ENCODE data around the gene PREP. TPM values are rescaled to one million over a fixed set of nuclear protein-coding genes. Genes with fewer than 3 reads are reported as not detected.
A peak's percentile ranks its signal among the peaks of the same experiment; 100 is the strongest.

PREP gene
- total and polyA plus RNA-seq, 2 of the 8 experiments (the other 6 are each of a cell fraction or from before 2014, with no cell fraction given) = 26.8 to 70.0 TPM

DNA sequence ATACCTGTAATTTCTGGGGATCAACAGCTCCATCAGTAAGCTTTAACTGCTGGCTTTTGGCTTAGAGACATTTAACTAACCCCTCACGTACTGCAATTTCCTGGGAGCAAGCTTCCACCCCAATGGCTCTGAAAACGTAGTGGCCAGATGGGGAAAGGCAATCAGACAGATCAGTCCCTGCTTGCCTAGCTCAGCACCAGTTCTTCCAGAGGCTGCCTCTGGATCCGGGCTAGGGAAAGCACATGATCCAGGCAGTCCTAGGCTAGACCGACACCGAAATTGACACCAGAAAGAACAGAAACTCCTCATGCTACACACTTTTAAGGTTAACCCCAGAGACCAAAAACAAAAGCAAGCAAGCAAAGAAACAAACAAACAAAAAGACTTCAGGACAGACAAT lies 13.3 kb downstream of the PREP start:
- ChIA-PET POLR2A (ENCODE audit: partially characterized antibody) (interaction anchor here (0.9 to 1.9 kb wide), 2 partner anchors 9 to 13 kb away, joined by 3 to 7 read pairs; partner anchors contain the start of gene PREP), CTCF (ENCODE audit: partially characterized antibody) (interaction anchor here (0.9 to 2.0 kb wide), 7 partner anchors 9 to 302 kb away, joined by 3 to 8 read pairs (median 5); partner anchors contain the start of gene PREP)
- Histone ChIP-seq H3K4me2 (ENCODE audit: insufficient read depth in 1 of 2, low read depth in 2 of 2, low read length in 2 of 2) (no peak overlapping the region), H2BK20ac (ENCODE audit: low read length) (no peak overlapping the region), H3K14ac (ENCODE audit: insufficient read length) (no peak overlapping the region), H3K23me2 (ENCODE audit: low read depth, low read length) (no peaks in the 10 kb centered on the region), H3K18ac (ENCODE audit: extremely low read depth, low read length) (no peak overlapping the region), H3K79me2 (ENCODE audit: control insufficient read depth in 1 of 2, insufficient read depth in 2 of 2, low read length in 2 of 2) (peaks cover 0 to 9% of the 10 kb centered on the region in 2 experiments; a peak in 2 of 4 replicates), H3K4me1 (replicated peaks in 1 of 4; ENCODE audit: control insufficient read depth in 3 of 4, insufficient read depth in 4 of 4, low read length in 3 of 4) (no peaks in the 10 kb centered on the region), H2BK120ac (replicated peaks; ENCODE audit: low read depth, low read length) (no peak overlapping the region), H4K5ac (ENCODE audit: insufficient read length, low read depth, low read length) (no peak overlapping the region), H2BK5ac (ENCODE audit: low read depth, low read length) (no peak overlapping the region), H2BK15ac (ENCODE audit: low read length) (no peak overlapping the region), H3K23ac (ENCODE audit: insufficient read length) (no peak overlapping the region), H3K4me3 (ENCODE audit: extremely low read depth in 1 of 4, insufficient read depth in 2 of 4, low read depth in 3 of 4, low read length in 4 of 4) (no peak overlapping the region), H2BK12ac (ENCODE audit: low read depth, low read length) (no peak overlapping the region), H3K9ac (replicated peaks in 1 of 4; ENCODE audit: extremely low read depth in 1 of 4, low read depth in 3 of 4, low read length in 3 of 4) (no peak overlapping the region), H2AK5ac (ENCODE audit: low read depth, low read length) (no peak overlapping the region), H3K56ac (replicated peaks; ENCODE audit: insufficient read length, low read depth, low read length) (no peak overlapping the region), H3K9me3 (ENCODE audit: insufficient read depth in 2 of 2, low read depth in 1 of 2, low read length in 1 of 2) (no peaks in the 10 kb centered on the region), H2AFZ (ENCODE audit: low read length) (no peak overlapping the region), H4K20me1 (replicated peaks in 1 of 2; ENCODE audit: control insufficient read depth in 1 of 2, insufficient read depth in 2 of 2, low read length in 2 of 2) (peaks cover 0 to 4% of the 10 kb centered on the region in 2 experiments), H4K8ac (ENCODE audit: extremely low read depth, insufficient read depth, low read length) (no peak overlapping the region), H3K79me1 (ENCODE audit: low read depth, low read length) (no peaks in the 10 kb centered on the region; the same call in none of the 2 replicates), H4K91ac (replicated peaks; ENCODE audit: insufficient read length, low read length) (no peak overlapping the region), H3K27me3 (replicated peaks in 1 of 4; ENCODE audit: control insufficient read depth in 3 of 4, extremely low read depth in 1 of 4, insufficient read depth in 3 of 4, low read length in 3 of 4) (no peaks in the 10 kb centered on the region), H3K4ac (replicated peaks; ENCODE audit: insufficient read length, low read depth, low read length) (no peak overlapping the region), H3K36me3 (ENCODE audit: control insufficient read depth in 2 of 4, insufficient read depth in 4 of 4, low read length in 3 of 4) (no peaks in the 10 kb centered on the region; a peak in 2 of 8 replicates), H3K27ac (ENCODE audit: low read depth, low read length) (no peak overlapping the region)
- DNase-seq (ENCODE audit: low read depth in 1 of 2, low spot score in 2 of 2) (no peak), FAIRE-seq (no peak)
- TF ChIP-seq, protein P1, sequence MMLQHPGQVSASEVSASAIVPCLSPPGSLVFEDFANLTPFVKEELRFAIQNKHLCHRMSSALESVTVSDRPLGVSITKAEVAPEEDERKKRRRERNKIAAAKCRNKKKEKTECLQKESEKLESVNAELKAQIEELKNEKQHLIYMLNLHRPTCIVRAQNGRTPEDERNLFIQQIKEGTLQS (IDR thresholded peaks at IDR 0.05; ENCODE audit: insufficient read depth, low read depth, low read length) = no peak
- TF ChIP-seq, protein P2, sequence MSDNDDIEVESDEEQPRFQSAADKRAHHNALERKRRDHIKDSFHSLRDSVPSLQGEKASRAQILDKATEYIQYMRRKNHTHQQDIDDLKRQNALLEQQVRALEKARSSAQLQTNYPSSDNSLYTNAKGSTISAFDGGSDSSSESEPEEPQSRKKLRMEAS (IDR thresholded peaks at IDR 0.05) = no peak
- TF ChIP-seq GABPA (IDR thresholded peaks at IDR 0.05; ENCODE audit: borderline replicate concordance, insufficient read depth, low read length) (no peak), NANOG (IDR thresholded peaks at IDR 0.05; ENCODE audit: insufficient read depth, low read depth, low read length, poor library complexity, severe bottlenecking) (no peak), POLR2AphosphoS5 (IDR thresholded peaks at IDR 0.05; ENCODE audit: low read depth, low read length) (no peak), CEBPB (IDR thresholded peaks at IDR 0.05; ENCODE audit: low read depth, low read length) (no peak), ZNF274 (IDR thresholded peaks at IDR 0.05; ENCODE audit: borderline replicate concordance, extremely low read depth, low read length) (no peak)
- TF ChIP-seq, protein P3, sequence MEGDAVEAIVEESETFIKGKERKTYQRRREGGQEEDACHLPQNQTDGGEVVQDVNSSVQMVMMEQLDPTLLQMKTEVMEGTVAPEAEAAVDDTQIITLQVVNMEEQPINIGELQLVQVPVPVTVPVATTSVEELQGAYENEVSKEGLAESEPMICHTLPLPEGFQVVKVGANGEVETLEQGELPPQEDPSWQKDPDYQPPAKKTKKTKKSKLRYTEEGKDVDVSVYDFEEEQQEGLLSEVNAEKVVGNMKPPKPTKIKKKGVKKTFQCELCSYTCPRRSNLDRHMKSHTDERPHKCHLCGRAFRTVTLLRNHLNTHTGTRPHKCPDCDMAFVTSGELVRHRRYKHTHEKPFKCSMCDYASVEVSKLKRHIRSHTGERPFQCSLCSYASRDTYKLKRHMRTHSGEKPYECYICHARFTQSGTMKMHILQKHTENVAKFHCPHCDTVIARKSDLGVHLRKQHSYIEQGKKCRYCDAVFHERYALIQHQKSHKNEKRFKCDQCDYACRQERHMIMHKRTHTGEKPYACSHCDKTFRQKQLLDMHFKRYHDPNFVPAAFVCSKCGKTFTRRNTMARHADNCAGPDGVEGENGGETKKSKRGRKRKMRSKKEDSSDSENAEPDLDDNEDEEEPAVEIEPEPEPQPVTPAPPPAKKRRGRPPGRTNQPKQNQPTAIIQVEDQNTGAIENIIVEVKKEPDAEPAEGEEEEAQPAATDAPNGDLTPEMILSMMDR (IDR thresholded peaks at IDR 0.05; ENCODE audit: control extremely low read depth in 1 of 3, insufficient read depth in 1 of 3, low read depth in 1 of 3, low read length in 3 of 3) = peak in 1 of 3 experiments; percentile 15; a peak in 1 of 4 replicates
- WGBS, 2 experiments (ENCODE audit: extremely low coverage in 1 of 2, insufficient coverage in 1 of 2, insufficient read length in 1 of 2, insufficient replicate concordance in 2 of 2, low coverage in 1 of 2, low lambda C conversion rate in 2 of 2, missing lambda C conversion rate in 1 of 2) = 87% methylated on average over 5 of the region's 5 CpGs; no CpG with 5 or more reads in 1 of the 2 experiments

Measured in H1 (cell line).